GM23338 (cell line): ENCODE results near the gene RHOBTB3. TPM values are rescaled to one million over a fixed set of nuclear protein-coding genes. Genes with fewer than 3 reads are reported as not detected.

ENCODE experiments used
- ATAC-seq: fragments of 200-7000 bp; cut with Tn5 transposase; 3 replicates; pipeline ENCODE4 v1.9.1; 2020
- DNase-seq: peaks from one replicate; pipeline ENCODE4 v3.0.0-alpha.2; 2015; ENCODE audit warnings: low spot score
- H2AFZ ChIP-seq: fragments of 200-600 bp; sonication (generic); 2 replicates; pipeline ENCODE4 v1.8.0; 2016; ENCODE audit warnings: antibody characterized with exemption, mild to moderate bottlenecking, moderate library complexity
- H3F3A ChIP-seq: fragments of 200-600 bp; sonication (generic); replicated peaks from 2 replicates; pipeline ENCODE4 v1.8.0; 2017; ENCODE audit warnings: antibody characterized with exemption, mixed run types, low read depth
- H3K27ac ChIP-seq: fragments of 200-600 bp; sonication (generic); 2 replicates; pipeline ENCODE4 v1.6.1; 2016; ENCODE audit warnings: low read depth
- H3K27me3 ChIP-seq: fragments of 200-600 bp; sonication (generic); 2 replicates; pipeline ENCODE4 v1.8.0; 2016; ENCODE audit warnings: mild to moderate bottlenecking, mixed run types, moderate library complexity; ENCODE audit not compliant: insufficient read depth
- H3K36me3 ChIP-seq: fragments of 200-600 bp; sonication (generic); 2 replicates; pipeline ENCODE4 v1.8.0; 2016; ENCODE audit warnings: mild to moderate bottlenecking; ENCODE audit not compliant: insufficient read depth
- H3K4me1 ChIP-seq: fragments of 200-600 bp; sonication (generic); 2 replicates; pipeline ENCODE4 v1.8.0; 2016; ENCODE audit warnings: mild to moderate bottlenecking, moderate library complexity; ENCODE audit not compliant: insufficient read depth
- H3K4me2 ChIP-seq: fragments of 200-600 bp; sonication (generic); 2 replicates; pipeline ENCODE4 v1.7.1; 2017; ENCODE audit warnings: mixed run types
- H3K4me3 ChIP-seq: fragments of 200-600 bp; sonication (generic); 2 replicates; pipeline ENCODE4 v1.6.1; 2016; ENCODE audit warnings: mixed run types
- H3K79me2 ChIP-seq: fragments of 200-600 bp; sonication (generic); replicated peaks from 2 replicates; pipeline ENCODE4 v1.8.0; 2017; ENCODE audit warnings: mild to moderate bottlenecking; ENCODE audit not compliant: insufficient read depth
- H3K9me2 ChIP-seq: fragments of 200-600 bp; sonication (generic); 2 replicates; pipeline ENCODE4 v1.8.0; 2017; ENCODE audit not compliant: insufficient read depth
- H4K20me1 ChIP-seq: fragments of 200-600 bp; sonication (generic); replicated peaks from 2 replicates; pipeline ENCODE4 v1.8.0; 2017; ENCODE audit warnings: mild to moderate bottlenecking; ENCODE audit not compliant: insufficient read depth
- H3K27ac Mint-ChIP-seq: 2 replicates; pipeline ENCODE4 v1.8.0; 2020; ENCODE audit warnings: inconsistent platforms, mild to moderate bottlenecking, moderate library complexity, mixed read lengths
- H3K27me3 Mint-ChIP-seq: 3 replicates; pipeline ENCODE4 v1.8.0; 2022; ENCODE audit warnings: low read depth, mild to moderate bottlenecking, moderate library complexity, mixed read lengths, inconsistent platforms; ENCODE audit not compliant: insufficient read depth, poor library complexity
- H3K36me3 Mint-ChIP-seq: 3 replicates; pipeline ENCODE4 v1.8.0; 2021; ENCODE audit warnings: low read depth, mild to moderate bottlenecking, inconsistent platforms, moderate library complexity, mixed read lengths
- H3K4me1 Mint-ChIP-seq: 3 replicates; pipeline ENCODE4 v1.8.0; 2020; ENCODE audit warnings: mild to moderate bottlenecking, inconsistent platforms, mixed read lengths
- H3K4me3 Mint-ChIP-seq: 3 replicates; pipeline ENCODE4 v1.8.0; 2021; ENCODE audit warnings: moderate library complexity, mild to moderate bottlenecking, inconsistent platforms, mixed read lengths
- H3K9me3 Mint-ChIP-seq: 3 replicates; pipeline ENCODE4 v1.8.0; 2020; ENCODE audit warnings: moderate library complexity, mild to moderate bottlenecking, inconsistent platforms, mixed read lengths
- CREB1 ChIP-seq: fragments of 250-450 bp; sonication (Bioruptor Pico); IDR thresholded peaks from 2 replicates; pipeline ENCODE4 v1.5.0; 2020; ENCODE audit warnings: low read depth, mild to moderate bottlenecking, moderate library complexity
- CTCF ChIP-seq, 2 experiments: fragments of 200-600 bp in 1 of 2; sonication (generic) in 1 of 2; conservative IDR thresholded peaks; 2 replicates each; pipeline versions ENCODE4 v1.5.1 to v1.6.1; 2016 to 2017; ENCODE audit warnings: antibody characterized with exemption in 2 of 2, low read depth in 2 of 2, mild to moderate bottlenecking in 2 of 2, moderate library complexity in 1 of 2
- ETS1 ChIP-seq: IDR thresholded peaks from 2 replicates; pipeline ENCODE4 v1.6.1; 2016; ENCODE audit warnings: antibody characterized with exemption
- EZH2 ChIP-seq: fragments of 200-600 bp; sonication (generic); IDR thresholded peaks from one replicate; pipeline ENCODE4 v1.8.0; 2017; ENCODE audit warnings: antibody characterized with exemption, mild to moderate bottlenecking, low read depth; ENCODE audit not compliant: unreplicated experiment
- EZH2phosphoT487 ChIP-seq: fragments of 200-600 bp; sonication (generic); IDR thresholded peaks from one replicate; pipeline ENCODE4 v1.8.1; 2018; ENCODE audit warnings: antibody characterized with exemption; ENCODE audit not compliant: unreplicated experiment
- JUNB ChIP-seq: IDR thresholded peaks from one replicate; pipeline ENCODE4 v1.6.1; 2016; ENCODE audit warnings: antibody characterized with exemption; ENCODE audit not compliant: unreplicated experiment
- NANOG ChIP-seq: IDR thresholded peaks from 2 replicates; pipeline ENCODE4 v1.6.1; 2016; ENCODE audit warnings: antibody characterized with exemption, borderline replicate concordance
- POLR2AphosphoS5 ChIP-seq: IDR thresholded peaks from 2 replicates; pipeline ENCODE4 v1.6.1; 2016; ENCODE audit warnings: antibody characterized with exemption, low read depth
- REST ChIP-seq: IDR thresholded peaks from one replicate; pipeline ENCODE4 v1.6.1; 2018; ENCODE audit warnings: antibody characterized with exemption; ENCODE audit not compliant: unreplicated experiment
- STAT1 ChIP-seq: IDR thresholded peaks from one replicate; pipeline ENCODE4 v1.6.1; 2016; ENCODE audit warnings: antibody characterized with exemption; ENCODE audit not compliant: unreplicated experiment
- ZNF331 ChIP-seq: fragments of 250-450 bp; sonication (Bioruptor Pico); IDR thresholded peaks from 2 replicates; pipeline ENCODE4 v1.5.0; 2020; ENCODE audit warnings: low read depth, mild to moderate bottlenecking, moderate library complexity
- polyA plus RNA-seq: library from polyadenylated mRNA; unstranded; fragments of >200 nt; fragmentation: Nextera tagmentation; extraction: Ambion mirVana; gene quantifications from 2 replicates; pipeline ENCODE4 v1.2.1, GENCODE V29; 2016
- total RNA-seq: library from RNA; depleted of rRNA; stranded (reverse); fragments of >200 nt; shearing (Covaris generic); gene quantifications from 2 replicates; pipeline ENCODE4 v1.2.3, GENCODE V29; 2014

RHOBTB3 gene
- total and polyA plus RNA-seq, 2 experiments from 2014 or later: 10.0 to 13.4 TPM

- no peaks in the 10 kb centered on the region for H4K20me1 ChIP-seq
- Mint-ChIP-seq H3K4me3 (no peak overlapping the region), H3K27ac (no peak overlapping the region), H3K9me3 (peaks cover 3% of the 10 kb centered on the region; the same call in 1 of the 3 replicates), H3K27me3 (peaks cover 5% of the 10 kb centered on the region), H3K36me3 (no peaks in the 10 kb centered on the region; the same call in 2 of the 3 replicates), H3K4me1 (peaks cover 43% of the 10 kb centered on the region)
- DNase-seq (no peak), ATAC-seq (no peak)
- H3K27me3 ChIP-seq: no peaks in the 10 kb centered on the region
- H3K36me3 ChIP-seq: no peaks in the 10 kb centered on the region
- H3K27ac ChIP-seq: no peak overlapping the region
- H3K9me2 ChIP-seq: no peaks in the 10 kb centered on the region; the same call in 1 of the 2 replicates
- H3K4me1 ChIP-seq: peaks cover 21% of the 10 kb centered on the region
- H3K4me3 ChIP-seq: no peak overlapping the region
- TF ChIP-seq POLR2AphosphoS5 (no peak), EZH2 (no peak), NANOG (no peak), EZH2phosphoT487 (no peak), REST (no peak)
- no peak overlapping the region for H2AFZ ChIP-seq
- H3K4me2 ChIP-seq: 0 out of 2 replicates have a peak overlapping the region, but pooled peaks have one; percentile 40
- H3F3A ChIP-seq: no peaks in the 10 kb centered on the region
- H3K79me2 ChIP-seq: no peaks in the 10 kb centered on the region
These were observed 77.0 kb downstream of the RHOBTB3 start for GRCh38 chr5:95808013-95808685.

- no peaks in the 10 kb centered on the region; the same call in 1 of the 2 replicates for H3K9me2 ChIP-seq
- 0 out of 2 replicates have a peak overlapping the region, but pooled peaks have one; percentile 10 for H2AFZ ChIP-seq
- no peaks in the 10 kb centered on the region; the same call in 2 of the 3 replicates for H3K36me3 Mint-ChIP-seq
- no peaks in the 10 kb centered on the region for H3K79me2 ChIP-seq
- no peaks in the 10 kb centered on the region for H3F3A ChIP-seq
- H3K36me3 ChIP-seq: no peaks in the 10 kb centered on the region
- no peak overlapping the region for H3K27ac ChIP-seq
- H3K9me3 Mint-ChIP-seq: peaks cover 3% of the 10 kb centered on the region; the same call in 1 of the 3 replicates
- H3K4me2 ChIP-seq: peak overlapping the region; percentile 40; the same call in 1 of the 2 replicates
- peak; percentile 42 for ATAC-seq
- no peak overlapping the region for H3K4me3 ChIP-seq
- no peak overlapping the region for H3K4me3 Mint-ChIP-seq
- H3K27ac Mint-ChIP-seq: no peak overlapping the region
- no peaks in the 10 kb centered on the region for H4K20me1 ChIP-seq
- peaks cover 5% of the 10 kb centered on the region for H3K27me3 Mint-ChIP-seq
- no peaks in the 10 kb centered on the region for H3K27me3 ChIP-seq
- peaks cover 21% of the 10 kb centered on the region for H3K4me1 ChIP-seq
- H3K4me1 Mint-ChIP-seq: peaks cover 43% of the 10 kb centered on the region
- no peak for DNase-seq
- TF ChIP-seq POLR2AphosphoS5 (no peak), EZH2phosphoT487 (no peak), REST (no peak), NANOG (no peak), ZNF331 (CRISPR knock-in tag) (no peak), STAT1 (no peak), ETS1 (no peak), EZH2 (no peak), CTCF (conservative IDR thresholded peaks at IDR 0.05; ENCODE audit: low read depth in 2 of 2) (no peak), JUNB (no peak), CREB1 (CRISPR knock-in tag) (no peak)
These were observed 77.7 kb downstream of the RHOBTB3 start for GRCh38 chr5:95808686-95809413.
